NT2/D1 (cell line): Measurements from ENCODE around the gene LRRC23.
A peak's percentile ranks its signal among the peaks of the same experiment; 100 is the strongest.

Source experiments
- DNase-seq: peaks from one replicate; pipeline ENCODE4 v3.0.0-alpha.2; 2011; ENCODE audit warnings: low read depth, low spot score
- H3K27me3 ChIP-seq: 2 replicates; pipeline ENCODE4 v1.6.0; 2011; ENCODE audit warnings: mild to moderate bottlenecking; ENCODE audit not compliant: insufficient read length, insufficient read depth
- H3K36me3 ChIP-seq: 2 replicates; pipeline ENCODE4 v1.6.1; 2011; ENCODE audit warnings: mild to moderate bottlenecking, low read length, mixed read lengths; ENCODE audit not compliant: insufficient read depth, insufficient read length
- H3K4me1 ChIP-seq: 2 replicates; pipeline ENCODE4 v1.5.1; 2011; ENCODE audit not compliant: insufficient read depth, insufficient read length
- H3K4me3 ChIP-seq: 2 replicates; pipeline ENCODE4 v1.5.1; 2011; ENCODE audit warnings: low read depth; ENCODE audit not compliant: insufficient read length
- H3K9ac ChIP-seq: 2 replicates; pipeline ENCODE4 v1.6.0; 2011; ENCODE audit warnings: low read depth; ENCODE audit not compliant: insufficient read length
- H3K9me3 ChIP-seq: 2 replicates; pipeline ENCODE4 v1.5.1; 2011; ENCODE audit warnings: mild to moderate bottlenecking, low read length; ENCODE audit not compliant: insufficient read depth
- SUZ12 ChIP-seq: IDR thresholded peaks from 2 replicates; pipeline ENCODE4 v1.6.1; 2011; ENCODE audit not compliant: insufficient read length, insufficient read depth; ENCODE audit errors: extremely low read depth
- YY1 ChIP-seq: IDR thresholded peaks from 2 replicates; pipeline ENCODE4 v1.6.1; 2011; ENCODE audit not compliant: insufficient read length, insufficient read depth
- ZNF274 ChIP-seq: IDR thresholded peaks from 2 replicates; pipeline ENCODE4 v1.6.1; 2011; ENCODE audit warnings: mild to moderate bottlenecking, low read depth, low read length

LRRC23 gene

DNA sequence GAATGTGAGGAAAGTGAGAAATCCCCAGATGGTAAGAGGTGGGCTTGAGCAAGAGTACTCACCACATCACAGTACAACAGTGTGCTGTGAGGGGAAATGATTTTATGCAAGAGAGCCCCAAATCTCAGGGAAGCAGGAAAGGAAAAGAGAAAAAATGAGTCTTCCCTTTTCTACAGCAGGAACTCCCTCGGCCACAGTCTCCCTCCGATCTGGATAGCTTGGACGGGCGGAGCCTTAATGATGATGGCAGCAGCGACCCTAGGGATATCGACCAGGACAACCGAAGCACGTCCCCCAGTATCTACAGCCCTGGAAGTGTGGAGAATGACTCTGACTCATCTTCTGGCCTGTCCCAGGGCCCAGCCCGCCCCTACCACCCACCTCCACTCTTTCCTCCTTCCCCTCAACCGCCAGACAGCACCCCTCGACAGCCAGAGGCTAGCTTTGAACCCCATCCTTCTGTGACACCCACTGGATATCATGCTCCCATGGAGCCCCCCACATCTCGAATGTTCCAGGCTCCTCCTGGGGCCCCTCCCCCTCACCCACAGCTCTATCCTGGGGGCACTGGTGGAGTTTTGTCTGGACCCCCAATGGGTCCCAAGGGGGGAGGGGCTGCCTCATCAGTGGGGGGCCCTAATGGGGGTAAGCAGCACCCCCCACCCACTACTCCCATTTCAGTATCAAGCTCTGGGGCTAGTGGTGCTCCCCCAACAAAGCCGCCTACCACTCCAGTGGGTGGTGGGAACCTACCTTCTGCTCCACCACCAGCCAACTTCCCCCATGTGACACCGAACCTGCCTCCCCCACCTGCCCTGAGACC is 31.0 kb downstream of the LRRC23 start:
- Histone ChIP-seq H3K9ac (peak overlapping the region; percentile 6), H3K27me3 (no peaks in the 10 kb centered on the region), H3K4me3 (no peak overlapping the region), H3K36me3 (peaks cover 84% of the 10 kb centered on the region), H3K4me1 (peaks cover 22% of the 10 kb centered on the region), H3K9me3 (no peaks in the 10 kb centered on the region)
- no peak for DNase-seq
- TF ChIP-seq ZNF274 = no peak
- TF ChIP-seq SUZ12 = no peak
- no peak for TF ChIP-seq YY1

DNA sequence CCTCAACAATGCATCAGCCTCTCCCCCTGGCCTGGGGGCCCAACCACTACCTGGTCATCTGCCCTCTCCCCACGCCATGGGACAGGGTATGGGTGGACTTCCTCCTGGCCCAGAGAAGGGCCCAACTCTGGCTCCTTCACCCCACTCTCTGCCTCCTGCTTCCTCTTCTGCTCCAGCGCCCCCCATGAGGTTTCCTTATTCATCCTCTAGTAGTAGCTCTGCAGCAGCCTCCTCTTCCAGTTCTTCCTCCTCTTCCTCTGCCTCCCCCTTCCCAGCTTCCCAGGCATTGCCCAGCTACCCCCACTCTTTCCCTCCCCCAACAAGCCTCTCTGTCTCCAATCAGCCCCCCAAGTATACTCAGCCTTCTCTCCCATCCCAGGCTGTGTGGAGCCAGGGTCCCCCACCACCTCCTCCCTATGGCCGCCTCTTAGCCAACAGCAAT is 31.6 kb downstream of the LRRC23 start:
- Histone ChIP-seq H3K36me3 (peaks cover 86% of the 10 kb centered on the region), H3K9ac (no peak overlapping the region), H3K27me3 (no peaks in the 10 kb centered on the region)

DNA sequence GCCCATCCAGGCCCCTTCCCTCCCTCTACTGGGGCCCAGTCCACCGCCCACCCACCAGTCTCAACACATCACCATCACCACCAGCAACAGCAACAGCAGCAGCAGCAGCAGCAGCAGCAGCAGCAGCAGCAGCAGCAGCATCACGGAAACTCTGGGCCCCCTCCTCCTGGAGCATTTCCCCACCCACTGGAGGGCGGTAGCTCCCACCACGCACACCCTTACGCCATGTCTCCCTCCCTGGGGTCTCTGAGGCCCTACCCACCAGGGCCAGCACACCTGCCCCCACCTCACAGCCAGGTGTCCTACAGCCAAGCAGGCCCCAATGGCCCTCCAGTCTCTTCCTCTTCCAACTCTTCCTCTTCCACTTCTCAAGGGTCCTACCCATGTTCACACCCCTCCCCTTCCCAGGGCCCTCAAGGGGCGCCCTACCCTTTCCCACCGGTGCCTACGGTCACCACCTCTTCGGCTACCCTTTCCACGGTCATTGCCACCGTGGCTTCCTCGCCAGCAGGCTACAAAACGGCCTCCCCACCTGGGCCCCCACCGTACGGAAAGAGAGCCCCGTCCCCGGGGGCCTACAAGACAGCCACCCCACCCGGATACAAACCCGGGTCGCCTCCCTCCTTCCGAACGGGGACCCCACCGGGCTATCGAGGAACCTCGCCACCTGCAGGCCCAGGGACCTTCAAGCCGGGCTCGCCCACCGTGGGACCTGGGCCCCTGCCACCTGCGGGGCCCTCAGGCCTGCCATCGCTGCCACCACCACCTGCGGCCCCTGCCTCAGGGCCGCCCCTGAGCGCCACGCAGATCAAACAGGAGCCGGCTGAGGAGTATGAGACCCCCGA is 32.2 kb downstream of the LRRC23 start:
- TF ChIP-seq YY1 (no peak), SUZ12 (no peak), ZNF274 (no peak)
- Histone ChIP-seq H3K36me3 (peaks cover 93% of the 10 kb centered on the region), H3K4me1 (peaks cover 25% of the 10 kb centered on the region), H3K9me3 (no peaks in the 10 kb centered on the region), H3K27me3 (no peaks in the 10 kb centered on the region), H3K9ac (peak overlapping the region; percentile 99), H3K4me3 (peak overlapping the region; percentile 73)
- DNase-seq = no peak

More for the DNA sequence above, 31.6 kb downstream of the LRRC23 start:
- Histone ChIP-seq H3K4me1 (peaks cover 20% of the 10 kb centered on the region), H3K4me3 (no peak overlapping the region), H3K9me3 (no peaks in the 10 kb centered on the region)
- DNase-seq = no peak
- TF ChIP-seq ZNF274 (no peak), SUZ12 (no peak), YY1 (no peak)

DNA sequence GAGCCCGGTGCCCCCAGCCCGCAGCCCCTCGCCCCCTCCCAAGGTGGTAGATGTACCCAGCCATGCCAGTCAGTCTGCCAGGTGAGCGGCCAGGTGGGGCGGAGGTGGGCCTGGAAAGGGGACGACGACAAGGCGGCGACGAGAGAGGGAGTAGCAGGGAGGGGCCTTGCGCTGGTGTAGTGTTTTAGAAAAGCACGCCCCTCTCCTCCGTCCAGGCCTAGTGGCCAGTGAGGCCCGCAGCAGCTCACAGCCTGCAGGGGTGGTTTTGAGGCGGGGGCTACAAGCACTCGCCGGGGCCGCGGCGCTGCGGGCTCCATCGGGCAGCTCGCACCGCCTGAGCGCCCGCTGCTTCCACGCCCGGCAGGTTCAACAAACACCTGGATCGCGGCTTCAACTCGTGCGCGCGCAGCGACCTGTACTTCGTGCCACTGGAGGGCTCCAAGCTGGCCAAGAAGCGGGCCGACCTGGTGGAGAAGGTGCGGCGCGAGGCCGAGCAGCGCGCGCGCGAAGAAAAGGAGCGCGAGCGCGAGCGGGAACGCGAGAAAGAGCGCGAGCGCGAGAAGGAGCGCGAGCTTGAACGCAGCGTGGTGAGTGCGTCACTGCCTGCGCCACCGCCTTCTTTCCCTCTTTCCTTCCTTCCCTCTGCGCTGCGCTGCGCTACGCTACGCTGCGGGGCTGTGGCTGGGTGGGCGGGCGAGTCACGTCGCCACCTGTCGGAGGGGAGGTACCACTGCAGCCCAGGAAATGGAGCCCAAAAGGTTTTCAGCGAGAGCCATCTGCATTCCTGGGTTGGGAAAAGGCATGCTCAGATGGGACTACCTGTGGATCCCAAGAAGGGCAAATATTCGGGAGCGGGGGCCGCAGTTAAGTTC is 33.1 kb downstream of the LRRC23 start:
- Histone ChIP-seq H3K9ac (peak overlapping the region; percentile 99), H3K9me3 (no peaks in the 10 kb centered on the region), H3K4me3 (peak overlapping the region; percentile 73), H3K36me3 (peaks cover 92% of the 10 kb centered on the region), H3K4me1 (peaks cover 25% of the 10 kb centered on the region), H3K27me3 (no peaks in the 10 kb centered on the region)
- TF ChIP-seq ZNF274 = no peak
- peak; percentile 40 for TF ChIP-seq YY1
- DNase-seq = peak; percentile 100

DNA sequence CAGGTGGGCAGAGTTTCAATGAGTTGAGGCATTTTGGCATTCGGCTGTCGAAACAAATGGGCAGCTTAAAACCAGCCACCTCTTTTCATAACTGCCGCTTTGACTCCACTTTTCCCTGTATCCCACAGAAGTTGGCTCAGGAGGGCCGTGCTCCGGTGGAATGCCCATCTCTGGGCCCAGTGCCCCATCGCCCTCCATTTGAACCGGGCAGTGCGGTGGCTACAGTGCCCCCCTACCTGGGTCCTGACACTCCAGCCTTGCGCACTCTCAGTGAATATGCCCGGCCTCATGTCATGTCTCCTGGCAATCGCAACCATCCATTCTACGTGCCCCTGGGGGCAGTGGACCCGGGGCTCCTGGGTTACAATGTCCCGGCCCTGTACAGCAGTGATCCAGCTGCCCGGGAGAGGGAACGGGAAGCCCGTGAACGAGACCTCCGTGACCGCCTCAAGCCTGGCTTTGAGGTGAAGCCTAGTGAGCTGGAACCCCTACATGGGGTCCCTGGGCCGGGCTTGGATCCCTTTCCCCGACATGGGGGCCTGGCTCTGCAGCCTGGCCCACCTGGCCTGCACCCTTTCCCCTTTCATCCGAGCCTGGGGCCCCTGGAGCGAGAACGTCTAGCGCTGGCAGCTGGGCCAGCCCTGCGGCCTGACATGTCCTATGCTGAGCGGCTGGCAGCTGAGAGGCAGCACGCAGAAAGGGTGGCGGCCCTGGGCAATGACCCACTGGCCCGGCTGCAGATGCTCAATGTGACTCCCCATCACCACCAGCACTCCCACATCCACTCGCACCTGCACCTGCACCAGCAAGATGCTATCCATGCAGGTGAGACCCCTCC is 34.0 kb downstream of the LRRC23 start:
- Histone ChIP-seq H3K27me3 (no peaks in the 10 kb centered on the region), H3K4me1 (peaks cover 25% of the 10 kb centered on the region), H3K4me3 (peak overlapping the region; percentile 73), H3K9ac (peak overlapping the region; percentile 99), H3K36me3 (peaks cover 84% of the 10 kb centered on the region), H3K9me3 (no peaks in the 10 kb centered on the region)
- no peak for DNase-seq
- TF ChIP-seq SUZ12 = no peak
- TF ChIP-seq YY1 = no peak

DNA sequence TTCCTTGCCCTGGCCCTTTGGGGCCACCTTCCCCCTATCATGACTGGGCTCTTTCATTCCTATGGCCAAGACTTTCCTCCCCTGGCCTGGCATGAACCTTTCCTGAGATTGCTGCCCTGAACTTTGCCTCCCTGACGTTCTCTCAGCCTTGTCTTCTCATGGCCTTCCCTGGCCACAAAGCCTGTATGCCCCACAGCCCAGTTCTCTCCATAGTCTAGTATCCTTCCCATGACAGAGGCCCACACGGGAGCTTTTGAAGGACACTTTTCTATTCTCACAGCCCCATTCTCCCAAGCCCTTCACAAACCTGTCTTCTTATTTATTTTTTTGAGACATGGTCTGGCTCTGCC is 34.5 kb downstream of the LRRC23 start:
- Histone ChIP-seq H3K4me1 (peaks cover 25% of the 10 kb centered on the region), H3K27me3 (no peaks in the 10 kb centered on the region), H3K9me3 (no peaks in the 10 kb centered on the region), H3K4me3 (no peak overlapping the region), H3K9ac (peak overlapping the region; percentile 99), H3K36me3 (peaks cover 78% of the 10 kb centered on the region)
- TF ChIP-seq YY1 (no peak), ZNF274 (no peak), SUZ12 (no peak)
- DNase-seq = no peak
